HG02973 (cell line): ENCODE data around the gene LAMA3.

Experiments used
- ATAC-seq: cut with Tn5 transposase; IDR thresholded peaks from one replicate; pipeline ENCODE4 v1.9.1; 2021; ENCODE audit warnings: moderate library complexity; ENCODE audit not compliant: unreplicated experiment

Gene LAMA3

DNA sequence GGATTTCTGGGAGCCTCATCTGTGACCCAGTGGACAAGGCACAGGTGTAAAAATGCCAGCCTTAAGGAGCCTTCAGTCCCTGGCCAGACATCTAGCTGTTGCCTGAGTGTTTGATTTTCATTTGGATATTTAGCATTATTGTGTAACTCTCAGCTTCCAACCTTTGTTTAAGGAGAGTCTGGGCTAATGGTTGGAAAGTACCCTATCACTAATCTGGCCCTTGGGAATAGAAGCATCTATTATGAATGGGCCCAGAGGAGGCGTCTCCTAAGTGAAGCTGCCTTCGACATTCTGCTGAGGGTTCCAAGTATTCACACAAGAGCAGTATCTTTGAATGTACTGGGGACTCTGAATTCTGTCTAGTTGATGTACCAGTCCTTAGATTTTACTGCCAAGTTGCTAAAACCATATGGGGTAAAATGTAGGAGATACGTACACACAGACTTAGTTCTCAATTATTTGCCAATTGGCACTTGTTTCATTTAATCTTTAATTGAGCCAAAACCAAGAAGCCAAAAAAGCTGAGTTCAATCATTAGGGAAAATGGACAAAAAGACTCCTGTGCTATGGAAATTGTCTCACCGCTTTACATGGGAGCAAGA is 19.3 kb upstream of the LAMA3 start:
- ATAC-seq = no peak

DNA sequence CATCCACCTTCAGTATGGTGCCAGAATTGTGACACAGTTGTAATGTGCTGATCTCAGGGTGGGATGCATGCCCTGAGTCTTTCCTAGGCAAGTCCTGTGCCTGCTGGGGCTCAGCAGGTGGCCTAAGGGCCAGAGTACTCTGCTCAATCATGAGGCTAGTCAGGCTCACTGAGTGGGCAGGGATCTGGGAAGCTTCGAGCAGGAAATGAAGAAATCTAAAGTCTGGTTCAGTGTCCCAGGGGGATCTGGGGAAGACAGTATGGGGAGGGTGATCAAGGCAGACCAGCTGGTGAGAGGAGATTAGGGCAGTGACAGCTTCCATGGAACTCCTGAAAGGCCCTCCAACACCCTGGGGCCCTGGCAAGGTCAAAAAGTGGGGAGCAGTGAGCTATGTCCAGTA is 17.7 kb upstream of the LAMA3 start:
- no peak for ATAC-seq

DNA sequence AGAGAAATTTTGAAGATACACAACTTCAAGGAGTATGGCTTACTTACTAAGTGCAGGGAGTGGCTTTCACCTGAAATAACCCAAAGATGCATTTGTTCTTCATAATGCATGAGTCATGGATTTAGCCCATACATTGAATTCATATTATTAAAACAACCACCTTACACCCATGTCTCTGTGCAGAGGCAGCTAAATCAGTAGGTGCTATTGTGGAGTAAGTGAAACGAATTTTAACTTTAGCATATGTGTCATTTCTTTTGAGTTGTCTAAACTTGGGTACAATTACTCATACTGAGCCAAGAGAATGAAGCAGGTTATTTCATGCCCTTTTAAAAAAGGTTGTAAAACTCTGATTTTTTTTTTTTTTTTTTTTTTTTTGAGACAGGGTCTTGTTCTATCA is 15.5 kb upstream of the LAMA3 start:
- no peak for ATAC-seq

DNA sequence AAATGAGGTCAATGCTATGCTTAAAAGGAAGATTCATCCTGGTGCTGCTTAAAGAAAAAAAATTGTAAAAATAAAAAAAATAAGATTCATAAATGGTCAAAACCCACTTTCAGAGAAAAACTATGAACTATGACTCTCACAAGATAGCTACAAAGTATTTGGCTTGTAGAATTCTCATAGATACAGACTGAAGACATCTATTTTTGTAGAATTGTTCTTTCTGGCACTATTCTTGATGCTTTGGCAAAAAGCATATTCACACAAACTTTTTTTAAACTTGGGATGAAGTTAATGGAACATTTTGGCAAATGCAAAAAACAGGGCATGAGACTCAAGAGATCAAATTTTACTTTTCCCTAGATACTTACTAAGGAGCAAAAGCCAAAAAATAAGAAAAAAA is 14.0 kb upstream of the LAMA3 start:
- no peak for ATAC-seq

DNA sequence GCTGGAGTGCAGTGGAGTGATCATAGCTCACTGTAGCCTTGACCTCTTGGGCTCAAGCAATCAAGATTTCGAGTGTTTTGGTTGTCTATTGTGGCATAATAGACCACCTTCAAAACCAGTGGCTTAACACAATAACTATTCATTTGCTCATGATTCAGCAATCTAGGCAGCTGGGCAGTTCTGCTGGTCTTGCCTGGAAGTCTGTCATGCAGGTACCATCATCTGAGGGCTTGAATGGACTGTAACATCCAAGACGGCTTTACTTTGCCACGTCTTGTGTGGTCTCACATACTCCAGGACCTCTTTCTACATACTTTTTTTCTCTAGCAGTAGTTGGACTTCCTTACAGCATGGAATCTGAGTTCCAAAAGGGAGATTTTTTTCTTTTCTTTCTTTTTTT is 13.4 kb upstream of the LAMA3 start:
- ATAC-seq = no peak

DNA sequence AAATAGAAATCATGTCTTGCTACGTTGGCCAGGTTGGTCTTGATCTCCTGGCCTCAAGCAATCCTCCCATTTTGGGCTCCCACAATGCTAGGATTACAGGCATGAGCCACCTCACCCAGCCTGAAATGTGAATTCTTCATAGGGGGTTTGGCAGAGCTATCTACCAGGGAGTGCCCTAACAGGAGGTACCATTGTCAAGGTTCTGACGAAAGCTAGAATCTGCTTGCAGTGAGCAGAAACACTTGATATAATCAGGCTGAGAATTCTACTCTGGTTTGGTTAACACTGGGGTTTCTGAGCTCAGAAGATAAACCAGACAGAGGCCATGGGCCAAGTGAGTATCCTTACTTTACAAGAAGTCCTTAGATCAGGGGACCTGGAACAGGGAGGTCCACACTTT is 7.2 kb upstream of the LAMA3 start:
- no peak for ATAC-seq

DNA sequence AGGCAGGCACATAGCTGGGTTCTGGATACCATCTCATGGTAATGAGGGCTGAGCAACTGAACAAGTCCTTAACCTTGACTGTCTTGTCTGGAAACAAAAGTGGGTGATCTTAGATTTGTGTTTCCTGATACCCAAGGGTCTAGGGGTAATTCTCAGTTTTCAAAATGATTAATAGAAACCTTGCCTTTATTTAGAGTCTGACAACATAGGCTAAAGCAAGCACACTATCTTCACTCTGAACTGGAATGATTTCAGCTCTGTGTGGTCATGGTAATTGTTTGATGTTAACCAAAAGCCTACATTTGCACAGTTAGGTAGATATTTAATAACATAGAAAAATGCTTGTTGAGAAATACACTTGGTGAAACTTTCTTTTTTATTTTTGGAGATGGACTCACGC is 6.8 kb upstream of the LAMA3 start:
- no peak for ATAC-seq

DNA sequence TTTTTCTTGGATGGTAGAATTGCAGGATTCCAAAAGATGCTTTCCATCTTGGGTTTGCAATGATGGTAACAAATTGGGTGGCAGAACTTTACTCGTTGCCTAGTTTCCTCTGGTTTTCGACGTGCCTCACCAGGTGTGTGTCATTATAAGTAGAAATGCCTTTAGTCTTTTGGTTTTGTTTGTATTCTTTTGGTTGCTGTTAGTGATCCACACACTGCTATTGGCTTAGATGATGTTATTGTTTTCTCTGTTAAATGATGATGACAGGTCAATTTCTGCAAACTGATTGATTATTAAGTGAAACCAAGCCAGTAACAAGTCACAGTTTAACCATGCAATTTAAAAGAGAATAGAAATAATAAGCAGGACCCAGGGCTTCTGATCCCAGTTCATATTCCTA is 6.1 kb upstream of the LAMA3 start:
- ATAC-seq = no peak

DNA sequence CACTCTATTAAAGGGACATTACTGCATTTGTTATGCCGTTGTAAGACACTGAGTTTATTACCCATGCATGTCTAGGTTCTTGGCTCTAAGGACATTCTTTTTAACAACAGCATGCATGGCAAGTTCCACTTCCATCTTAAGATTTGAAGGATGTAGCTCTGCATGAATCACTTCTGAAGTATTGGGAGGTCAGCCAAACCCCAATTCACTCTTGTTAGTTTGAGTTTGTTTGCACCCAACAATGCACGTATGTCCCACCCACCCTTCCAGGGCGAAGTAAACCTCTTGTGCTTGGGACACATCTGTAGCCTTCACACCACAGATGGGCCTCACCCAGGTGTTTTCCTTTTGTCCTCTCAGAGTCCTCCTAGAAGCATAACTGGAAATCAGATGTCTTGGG is 5.6 kb upstream of the LAMA3 start:
- no peak for ATAC-seq

DNA sequence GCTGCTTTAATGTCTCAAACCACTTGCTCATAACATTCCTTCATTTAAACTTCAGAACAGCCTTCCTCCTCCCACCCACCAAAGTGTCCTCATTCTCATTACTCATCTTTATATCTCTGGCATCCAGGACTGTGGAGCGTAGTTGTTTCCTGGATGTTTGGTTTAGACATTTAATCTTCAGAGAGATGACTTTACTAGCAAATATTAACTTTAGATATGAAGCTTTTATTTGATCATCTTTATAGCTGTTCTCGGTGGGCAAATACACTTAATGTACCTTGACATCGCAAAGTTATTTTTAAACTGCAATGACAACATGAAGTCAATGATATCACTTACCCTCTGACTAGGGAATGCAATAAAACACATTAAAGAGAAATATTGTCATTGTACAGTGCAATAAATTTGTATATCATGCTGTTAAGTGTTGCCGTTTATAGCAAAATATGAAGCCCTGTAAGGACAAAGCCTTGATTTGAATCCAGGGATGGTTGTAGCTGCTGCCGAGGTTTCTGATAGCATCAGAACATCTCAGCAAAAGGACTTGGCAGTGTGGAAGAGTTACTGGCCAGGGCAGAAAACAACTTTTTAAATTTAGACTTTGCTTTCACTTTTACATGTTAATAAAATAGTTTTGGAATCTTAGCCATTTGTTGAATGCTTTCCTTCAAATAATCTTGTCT is 4.6 kb upstream of the LAMA3 start:
- no peak for ATAC-seq

DNA sequence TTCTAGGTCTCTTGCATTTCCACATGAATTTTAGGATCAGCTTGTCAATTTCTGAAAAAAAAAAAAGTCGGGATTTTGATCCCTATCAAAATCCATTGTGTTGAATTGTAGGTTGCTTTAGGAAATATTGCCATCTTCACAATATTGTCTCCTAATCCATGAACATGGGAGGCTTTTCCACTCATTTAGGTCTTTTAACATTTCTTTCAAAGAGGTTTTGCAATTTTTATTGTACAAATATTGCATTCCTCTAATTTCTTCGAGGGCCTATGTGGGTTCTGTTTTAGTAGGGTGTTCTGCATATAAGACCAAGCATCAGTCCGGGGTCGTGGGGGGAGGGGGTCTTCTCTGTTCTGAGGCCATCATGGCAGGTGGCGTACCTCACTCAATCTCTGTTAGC is 725 bp upstream of the LAMA3 start:
- no peak for ATAC-seq

DNA sequence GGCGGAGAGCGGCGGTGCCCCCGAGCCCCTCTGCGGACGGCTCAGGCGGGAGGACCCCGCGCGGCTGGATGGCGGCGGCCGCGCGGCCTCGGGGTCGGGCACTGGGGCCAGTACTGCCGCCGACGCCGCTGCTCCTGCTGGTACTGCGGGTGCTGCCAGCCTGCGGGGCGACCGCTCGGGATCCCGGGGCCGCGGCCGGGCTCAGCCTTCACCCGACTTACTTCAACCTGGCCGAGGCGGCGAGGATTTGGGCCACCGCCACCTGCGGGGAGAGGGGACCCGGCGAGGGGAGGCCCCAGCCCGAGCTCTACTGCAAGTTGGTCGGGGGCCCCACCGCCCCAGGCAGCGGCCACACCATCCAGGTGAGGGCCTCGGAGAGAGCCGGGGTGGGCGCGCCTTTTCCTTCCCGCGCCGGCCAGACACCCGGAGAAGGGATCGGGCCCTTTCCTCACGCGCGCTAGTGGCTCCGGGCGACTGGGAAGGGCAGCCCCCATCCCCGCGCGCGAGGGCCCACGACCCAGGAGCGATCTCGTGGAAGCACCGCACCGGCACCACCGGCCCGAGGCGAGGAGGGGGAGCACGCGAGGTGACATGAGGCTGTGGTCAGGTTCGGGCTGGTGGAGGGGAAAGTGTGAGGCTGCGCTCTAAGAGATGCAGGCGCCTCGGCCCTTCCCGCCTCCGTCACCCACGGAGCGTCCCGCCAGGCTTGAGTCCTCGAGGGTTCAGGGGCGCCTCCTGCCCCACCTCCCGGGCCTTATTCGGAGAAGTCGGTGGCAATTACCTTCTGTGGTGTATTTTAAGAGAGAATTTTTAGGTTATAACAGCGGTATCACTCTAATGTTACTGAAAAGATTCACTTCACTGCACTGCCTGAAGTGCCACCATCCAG is 607 bp downstream of the LAMA3 start:
- ATAC-seq = no peak

DNA sequence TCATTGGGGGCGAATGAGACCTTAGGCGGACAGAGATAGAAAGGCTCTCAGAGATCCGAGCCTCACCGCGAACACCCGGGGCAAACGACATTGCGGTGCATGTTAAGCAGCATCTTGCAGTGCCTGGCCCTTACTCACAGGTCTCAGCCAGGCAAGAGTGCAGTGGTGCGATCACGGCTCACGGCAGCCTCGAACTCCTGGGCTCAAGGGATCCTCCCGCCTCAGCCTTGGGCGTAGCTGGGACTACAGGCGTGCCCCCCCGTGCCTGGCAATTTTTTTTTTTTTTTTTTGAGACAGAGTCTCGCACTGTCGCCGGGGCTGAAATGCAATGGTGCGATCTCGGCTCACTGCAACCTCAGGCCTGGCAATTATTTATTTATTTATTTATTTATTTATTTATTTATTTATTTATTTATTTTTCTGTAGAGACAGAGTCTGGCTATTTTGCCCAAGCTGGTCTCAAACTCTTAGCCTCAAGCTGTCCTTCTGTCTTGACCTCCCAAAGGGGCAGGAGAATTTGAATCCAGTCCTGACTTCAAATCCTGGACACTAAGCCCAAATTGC is 1.3 kb downstream of the LAMA3 start:
- ATAC-seq = no peak

DNA sequence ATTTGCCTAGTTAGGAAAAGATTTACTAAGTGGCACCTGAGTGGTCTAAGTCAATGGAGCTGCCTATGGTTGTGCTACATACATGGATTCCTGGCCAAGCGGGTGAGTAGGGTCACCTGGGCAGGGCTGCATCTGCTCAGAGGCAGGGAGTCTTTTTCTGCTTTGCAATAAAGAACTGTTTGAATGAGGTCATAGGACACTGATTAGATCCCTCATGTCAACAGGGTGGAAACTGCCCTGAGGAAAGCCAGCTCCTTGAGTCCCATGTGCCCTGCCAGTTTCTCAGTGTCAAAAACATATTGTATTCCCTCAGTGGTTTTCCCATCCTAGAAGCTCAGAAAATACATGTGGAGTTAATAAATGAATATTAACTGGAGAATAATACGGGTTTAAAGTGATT is 4.6 kb downstream of the LAMA3 start:
- no peak for ATAC-seq

DNA sequence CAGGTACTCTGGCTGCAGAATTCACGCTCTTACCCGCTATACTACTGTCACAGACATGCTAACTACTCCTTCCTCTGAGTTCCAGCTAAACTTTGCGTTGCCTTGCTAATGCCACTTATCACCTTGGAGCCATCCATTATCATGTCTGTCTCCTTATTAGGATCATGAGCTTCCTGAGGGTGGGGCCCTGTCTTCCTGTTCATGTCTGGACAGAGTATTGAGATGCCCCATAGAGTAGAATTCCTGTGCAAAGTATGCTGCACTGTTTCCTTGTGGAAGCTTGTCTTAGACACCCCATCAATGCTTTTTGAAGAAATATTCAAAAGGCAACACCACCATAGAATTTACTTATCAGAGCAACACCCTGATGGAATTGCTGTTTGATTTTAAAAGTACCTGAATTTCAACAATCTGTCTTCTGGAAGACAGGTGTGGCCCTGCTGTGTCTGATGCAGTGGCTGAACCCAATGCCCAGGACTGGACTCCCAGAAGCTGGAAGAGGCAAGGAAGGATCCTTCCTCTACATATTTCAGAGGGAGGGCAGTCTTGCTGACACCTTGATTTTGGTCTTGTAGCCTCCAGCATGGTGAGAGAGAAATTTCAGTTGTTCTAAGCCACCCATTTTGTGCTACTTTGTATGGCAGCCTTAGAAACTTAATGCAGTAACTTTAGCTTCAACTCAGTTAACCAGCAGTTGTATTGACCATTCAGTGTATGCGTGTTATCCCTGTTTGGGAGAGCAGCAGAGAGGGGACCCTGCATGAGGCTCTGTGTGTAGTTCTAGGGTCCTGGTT is 5.6 kb downstream of the LAMA3 start:
- ATAC-seq = no peak

DNA sequence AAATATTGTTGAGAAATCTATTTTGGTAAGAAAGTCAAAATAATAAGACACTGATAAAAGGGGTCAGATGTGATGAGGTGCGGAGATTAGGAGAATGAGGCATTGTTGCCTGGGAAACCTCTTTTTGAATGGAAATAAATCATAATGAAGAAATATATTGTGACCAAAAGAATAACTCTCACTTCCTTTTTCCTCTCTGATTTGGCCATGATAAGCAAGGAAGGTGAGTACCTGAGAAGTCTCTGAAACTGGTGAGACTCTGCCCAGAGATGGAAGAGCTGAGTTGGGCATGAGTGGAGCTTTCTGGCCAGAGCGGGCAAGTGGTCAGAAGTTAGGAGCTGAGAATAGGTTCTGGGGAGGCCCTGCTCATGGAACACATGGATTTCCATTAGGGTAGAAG is 11.8 kb downstream of the LAMA3 start:
- no peak for ATAC-seq

DNA sequence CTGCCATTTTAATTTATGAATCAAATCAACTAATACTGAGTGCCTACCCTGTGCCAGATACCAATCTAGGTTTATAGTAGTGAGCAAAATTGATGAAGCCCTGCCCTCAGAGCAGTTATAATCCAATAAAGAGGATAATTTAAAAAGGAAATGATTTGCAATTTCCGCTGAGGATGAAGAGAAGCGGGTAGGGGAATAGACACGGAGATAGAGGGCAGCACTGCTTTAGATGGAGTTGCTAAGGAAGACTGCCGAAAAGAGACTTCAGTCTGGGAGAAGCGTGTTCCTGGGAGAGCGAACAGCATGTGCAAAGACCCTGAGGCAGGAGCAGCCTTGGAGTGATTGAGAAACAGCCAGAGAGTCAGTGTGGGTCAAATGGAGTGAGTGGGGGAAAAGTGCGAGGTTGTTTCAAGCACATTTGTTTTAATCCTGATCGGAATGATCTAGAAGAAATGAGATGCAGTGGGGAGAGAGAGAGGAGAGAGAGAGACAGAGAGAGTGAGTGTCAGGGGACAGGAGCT is 12.4 kb downstream of the LAMA3 start:
- ATAC-seq = no peak

DNA sequence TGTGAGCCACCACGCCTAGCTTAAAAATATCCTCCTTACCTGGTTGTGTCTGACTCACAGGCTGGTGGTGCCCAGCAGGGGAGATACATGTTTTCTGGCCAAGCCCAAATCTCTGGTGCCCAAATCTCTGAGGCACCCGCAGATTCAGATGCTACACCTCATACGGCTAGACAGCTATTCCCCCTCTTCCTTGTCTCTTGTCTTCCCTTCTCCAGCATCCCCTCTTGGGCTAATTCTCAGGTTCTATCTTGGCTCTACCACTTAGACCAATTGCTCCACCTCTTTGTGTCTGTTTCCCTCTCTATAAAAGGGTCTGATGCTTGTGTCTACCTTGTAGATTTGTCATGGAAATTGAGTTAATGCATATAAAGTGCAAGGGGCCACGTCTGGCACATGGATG is 13.4 kb downstream of the LAMA3 start:
- no peak for ATAC-seq

DNA sequence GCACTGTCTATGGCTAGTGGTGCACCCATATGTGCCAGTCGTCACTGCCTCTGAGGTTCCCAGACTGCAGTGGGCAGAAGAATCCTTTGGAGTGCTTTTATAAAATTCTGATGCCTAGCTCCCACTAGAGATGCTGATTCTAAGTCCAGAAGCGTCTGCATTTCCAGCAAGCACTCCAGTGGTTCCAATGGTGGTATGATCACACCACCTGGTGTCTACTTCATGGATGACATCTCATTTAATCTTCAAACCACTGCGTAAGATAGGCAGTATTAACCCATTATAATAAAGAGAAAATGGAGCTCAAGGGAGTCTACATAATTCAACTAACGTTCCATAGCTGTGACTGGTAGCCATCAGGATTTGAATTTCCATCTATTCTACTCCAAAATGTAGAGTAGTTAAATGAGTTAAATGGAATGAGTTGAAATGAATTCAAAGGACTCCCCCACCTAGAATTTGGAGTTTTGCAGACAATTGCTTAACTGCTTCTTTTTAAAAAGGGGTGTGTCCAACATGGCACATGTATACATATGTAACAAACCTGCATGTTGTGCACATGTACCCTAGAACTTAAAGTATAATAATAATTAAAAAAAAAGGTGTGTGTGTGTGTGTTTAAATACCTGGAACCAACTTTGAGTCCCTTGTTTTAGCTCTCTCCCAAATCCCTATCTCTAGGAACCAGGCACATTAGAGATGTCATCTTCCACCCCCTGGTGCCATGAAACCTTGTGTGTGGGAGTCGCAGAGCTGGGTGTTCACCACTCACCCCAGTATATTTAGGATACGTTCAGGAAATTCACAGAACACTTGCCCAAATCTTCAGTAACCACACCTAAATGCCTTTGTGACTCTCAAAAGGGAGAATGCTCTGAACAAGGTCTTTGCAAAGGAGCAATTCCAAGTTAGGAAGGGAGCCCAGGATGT is 14.1 kb downstream of the LAMA3 start:
- ATAC-seq = no peak

DNA sequence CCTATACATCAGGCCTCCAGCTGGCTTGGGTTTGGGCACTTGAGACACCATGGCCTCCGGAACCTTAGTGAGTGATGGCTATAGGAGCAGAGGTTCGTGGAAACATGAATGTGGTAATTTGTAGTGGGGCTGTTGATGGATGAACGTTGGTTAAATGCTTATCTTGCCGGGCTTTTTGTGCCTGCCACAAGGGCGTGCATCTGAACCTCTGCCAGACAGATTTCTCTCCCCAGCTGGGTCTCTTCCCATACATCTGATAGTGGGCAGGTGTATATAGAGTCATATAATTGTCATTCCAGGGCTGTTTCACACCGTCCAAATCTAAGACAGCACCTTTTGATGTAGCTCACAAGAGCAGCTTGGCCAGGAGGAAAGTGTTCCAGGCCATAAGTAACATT is 14.7 kb downstream of the LAMA3 start:
- ATAC-seq = no peak
